Upper lobe of right lung (tissue), 1 donor: ENCODE data around the gene PFKP. TPM values are rescaled to one million over a fixed set of nuclear protein-coding genes. Genes with fewer than 3 reads are reported as not detected.

Source experiments
- ATAC-seq: fragments of 200-7000 bp; cut with Tn5 transposase; one replicate; pipeline ENCODE4 v1.9.1; 2020; ENCODE audit warnings: mild to moderate bottlenecking, moderate library complexity
- DNase-seq: peaks from one replicate; pipeline ENCODE4 v3.0.0-alpha.2; 2020
- H3K27ac ChIP-seq: fragments of 200-600 bp; one replicate; pipeline ENCODE4 v1.8.0; 2022
- H3K27me3 ChIP-seq: fragments of 200-600 bp; one replicate; pipeline ENCODE4 v1.8.0; 2022; ENCODE audit warnings: mild to moderate bottlenecking
- H3K36me3 ChIP-seq: fragments of 200-600 bp; one replicate; pipeline ENCODE4 v1.8.0; 2022
- H3K4me1 ChIP-seq: fragments of 200-600 bp; one replicate; pipeline ENCODE4 v1.8.0; 2022
- H3K4me3 ChIP-seq: fragments of 200-600 bp; one replicate; pipeline ENCODE4 v1.8.0; 2022; ENCODE audit warnings: mild to moderate bottlenecking
- H3K9me3 ChIP-seq: fragments of 200-600 bp; one replicate; pipeline ENCODE4 v1.8.0; 2022
- intact Hi-C: fragments of 100-400 bp; cut with DNase I; formaldehyde crosslinking; loops from one replicate; pipeline ENCODE4 v1.11.0; 2022
- total RNA-seq: library from RNA; stranded (reverse); fragmentation: NEBNext Ultra II Directional; extraction: Animal tissue kit (Norgen Biotek cat#: 25700); gene quantifications from one replicate; pipeline ENCODE4 v1.2.1, GENCODE V29; 2021
- TF ChIP-seq, protein P1 (sequence below): fragments of 200-600 bp; IDR thresholded peaks from one replicate; pipeline ENCODE4 v1.8.0; 2022; ENCODE audit warnings: antibody characterized with exemption
- donor health status: DM: no; HTN: yes; CAD: no; lungs with severe emphysema.

PFKP gene
- total RNA-seq, 1 donor from 2014 or later: 29.3 TPM

DNA sequence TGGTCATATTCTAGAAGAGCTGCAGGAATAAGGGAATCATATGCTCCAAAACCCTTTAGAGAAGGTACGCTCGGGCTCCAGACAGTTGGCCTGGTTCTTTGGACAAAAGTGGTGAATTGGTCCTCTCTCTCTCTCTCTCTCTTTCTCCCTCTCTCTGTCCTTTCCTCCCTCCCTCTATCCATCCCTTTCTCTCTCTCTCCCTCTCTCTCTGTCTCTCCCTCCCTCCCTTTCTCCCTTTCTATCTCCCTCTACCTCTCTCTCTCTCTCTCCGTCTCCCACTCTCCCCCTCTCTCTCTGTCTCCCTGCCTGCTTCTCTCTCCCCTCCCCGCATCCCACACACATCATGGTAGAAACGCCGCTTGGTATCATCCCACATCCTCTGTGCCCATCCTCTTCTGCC lies 19.8 kb upstream of the PFKP start:
- Histone ChIP-seq H3K9me3 (no peaks in the 10 kb centered on the region), H3K27ac (no peak overlapping the region), H3K36me3 (no peaks in the 10 kb centered on the region), H3K4me3 (no peak overlapping the region), H3K27me3 (no peaks in the 10 kb centered on the region), H3K4me1 (peaks cover 8% of the 10 kb centered on the region)
- no peak for DNase-seq
- TF ChIP-seq, protein P1, sequence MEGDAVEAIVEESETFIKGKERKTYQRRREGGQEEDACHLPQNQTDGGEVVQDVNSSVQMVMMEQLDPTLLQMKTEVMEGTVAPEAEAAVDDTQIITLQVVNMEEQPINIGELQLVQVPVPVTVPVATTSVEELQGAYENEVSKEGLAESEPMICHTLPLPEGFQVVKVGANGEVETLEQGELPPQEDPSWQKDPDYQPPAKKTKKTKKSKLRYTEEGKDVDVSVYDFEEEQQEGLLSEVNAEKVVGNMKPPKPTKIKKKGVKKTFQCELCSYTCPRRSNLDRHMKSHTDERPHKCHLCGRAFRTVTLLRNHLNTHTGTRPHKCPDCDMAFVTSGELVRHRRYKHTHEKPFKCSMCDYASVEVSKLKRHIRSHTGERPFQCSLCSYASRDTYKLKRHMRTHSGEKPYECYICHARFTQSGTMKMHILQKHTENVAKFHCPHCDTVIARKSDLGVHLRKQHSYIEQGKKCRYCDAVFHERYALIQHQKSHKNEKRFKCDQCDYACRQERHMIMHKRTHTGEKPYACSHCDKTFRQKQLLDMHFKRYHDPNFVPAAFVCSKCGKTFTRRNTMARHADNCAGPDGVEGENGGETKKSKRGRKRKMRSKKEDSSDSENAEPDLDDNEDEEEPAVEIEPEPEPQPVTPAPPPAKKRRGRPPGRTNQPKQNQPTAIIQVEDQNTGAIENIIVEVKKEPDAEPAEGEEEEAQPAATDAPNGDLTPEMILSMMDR: no peak
- ATAC-seq: no peak
- intact Hi-C loops: no loop called here

DNA sequence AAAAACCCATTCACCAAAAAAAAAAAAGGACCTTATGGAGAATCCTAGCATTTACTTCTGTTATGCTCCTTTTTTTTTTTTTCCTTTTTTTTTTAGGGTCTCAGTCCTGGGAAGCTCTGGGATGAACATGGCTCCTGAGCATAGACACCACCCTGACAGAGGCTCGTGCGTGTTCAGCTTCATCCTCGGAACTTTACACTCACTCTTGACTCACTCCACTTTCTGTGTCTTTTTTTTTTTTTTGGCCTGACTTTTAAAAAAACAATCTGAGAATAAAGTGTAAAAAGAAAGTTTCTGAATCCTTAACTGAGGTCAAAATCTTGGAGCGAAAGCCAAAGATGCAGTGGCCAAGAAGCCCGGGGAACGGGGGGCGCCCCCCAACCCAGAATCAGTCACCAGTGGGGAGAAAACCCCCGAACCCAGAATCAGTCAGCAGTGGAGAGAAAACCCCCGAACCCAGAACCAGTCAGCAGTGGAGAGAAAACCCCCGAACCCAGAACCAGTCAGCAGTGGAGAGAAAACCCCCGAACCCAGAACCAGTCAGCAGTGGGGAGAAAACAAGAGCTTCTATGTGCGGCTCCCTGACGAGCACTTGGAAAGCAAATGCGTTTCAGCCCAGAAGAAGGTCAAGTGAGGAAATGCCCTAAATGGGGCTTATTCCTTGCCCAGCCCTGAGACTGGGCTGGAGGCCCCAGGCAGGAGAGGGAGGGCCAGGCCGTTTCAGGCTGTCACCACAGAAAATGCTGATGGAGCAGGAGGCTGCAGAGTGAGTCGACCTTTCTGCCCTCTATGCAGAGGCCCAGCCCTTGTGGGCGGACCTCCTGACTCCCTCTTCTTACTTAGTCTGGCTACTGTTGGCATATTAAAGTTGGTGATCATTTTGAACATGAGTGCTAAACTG lies 19.0 kb upstream of the PFKP start:
- Histone ChIP-seq H3K9me3 (no peaks in the 10 kb centered on the region), H3K27ac (no peak overlapping the region), H3K36me3 (no peaks in the 10 kb centered on the region), H3K27me3 (no peaks in the 10 kb centered on the region), H3K4me1 (peaks cover 8% of the 10 kb centered on the region), H3K4me3 (no peak overlapping the region)
- DNase-seq (no peak), ATAC-seq (no peak)
- intact Hi-C loops: no loop called here
- TF ChIP-seq, protein P1: no peak

GRCh38 chr10:3051692-3052091 lies 15.7 kb upstream of the PFKP start:
- no peaks in the 10 kb centered on the region for H3K36me3 ChIP-seq
- TF ChIP-seq, protein P1: no peak
- H3K27me3 ChIP-seq: no peaks in the 10 kb centered on the region
- no peaks in the 10 kb centered on the region for H3K4me1 ChIP-seq
- no peak for DNase-seq
- intact Hi-C loops: no loop called here
- H3K4me3 ChIP-seq: no peak overlapping the region
- H3K9me3 ChIP-seq: no peaks in the 10 kb centered on the region
- no peak for ATAC-seq
- H3K27ac ChIP-seq: no peak overlapping the region

GRCh38 chr10:3053155-3053554 lies 14.2 kb upstream of the PFKP start:
- H3K27ac ChIP-seq: no peak overlapping the region
- TF ChIP-seq, protein P1: no peak
- no peaks in the 10 kb centered on the region for H3K27me3 ChIP-seq
- H3K4me1 ChIP-seq: no peaks in the 10 kb centered on the region
- DNase-seq (no peak), ATAC-seq (no peak)
- no peaks in the 10 kb centered on the region for H3K36me3 ChIP-seq
- no peaks in the 10 kb centered on the region for H3K9me3 ChIP-seq
- H3K4me3 ChIP-seq: no peak overlapping the region
- intact Hi-C loops: no loop called here

DNA sequence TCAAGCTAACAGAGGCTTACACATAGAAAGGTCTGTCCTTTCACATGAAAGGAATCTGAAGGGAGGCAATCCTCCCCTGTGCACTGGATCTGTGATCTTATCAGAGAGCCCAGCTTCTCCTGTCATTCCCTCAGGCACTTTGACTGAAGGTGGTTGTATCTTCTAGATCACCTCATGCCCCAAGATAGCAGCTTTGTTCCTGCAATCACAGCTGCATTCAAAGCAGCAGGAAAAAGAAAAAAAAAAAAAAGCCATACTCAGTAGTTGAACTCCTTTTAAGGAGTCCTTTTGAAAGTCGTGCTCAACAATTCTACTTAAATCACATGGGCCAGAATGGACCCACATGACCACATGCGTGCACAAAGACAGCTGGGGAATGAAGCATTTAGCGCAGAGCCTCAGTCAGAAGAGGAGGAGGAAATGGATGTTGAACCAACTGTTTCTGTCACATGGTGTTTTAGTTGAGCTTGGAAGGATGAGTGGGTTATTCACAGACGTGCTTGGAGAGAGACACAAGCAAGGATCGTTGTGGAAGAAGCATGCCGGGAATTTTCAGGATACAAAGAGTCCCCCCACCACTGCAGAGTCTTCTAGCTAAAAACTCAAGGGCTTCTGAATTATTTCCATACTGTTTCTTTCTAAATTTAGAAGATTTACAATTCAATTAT lies 13.0 kb upstream of the PFKP start:
- H3K27me3 ChIP-seq: no peaks in the 10 kb centered on the region
- intact Hi-C loops: no loop called here
- TF ChIP-seq, protein P1: no peak
- no peaks in the 10 kb centered on the region for H3K9me3 ChIP-seq
- H3K36me3 ChIP-seq: no peaks in the 10 kb centered on the region
- no peak overlapping the region for H3K27ac ChIP-seq
- DNase-seq (no peak), ATAC-seq (no peak)
- H3K4me3 ChIP-seq: no peak overlapping the region
- no peaks in the 10 kb centered on the region for H3K4me1 ChIP-seq
